Endothelial cell (in vitro differentiated cells): Measurements from ENCODE around the gene CCDC167. TPM values are rescaled to one million over a fixed set of nuclear protein-coding genes. Genes with fewer than 3 reads are reported as not detected.

Experiments
- DNase-seq: peaks from one replicate; pipeline ENCODE4 v3.0.0; 2021; ENCODE audit warnings: low spot score
- H3K27ac Mint-ChIP-seq: one replicate; pipeline ENCODE4 v1.8.0; 2021; ENCODE audit warnings: mixed read lengths, inconsistent platforms; ENCODE audit not compliant: unreplicated experiment
- H3K27me3 Mint-ChIP-seq: one replicate; pipeline ENCODE4 v1.8.0; 2021; ENCODE audit warnings: mild to moderate bottlenecking, moderate library complexity, mixed read lengths, inconsistent platforms; ENCODE audit not compliant: unreplicated experiment
- H3K36me3 Mint-ChIP-seq: one replicate; pipeline ENCODE4 v1.8.0; 2021; ENCODE audit warnings: mild to moderate bottlenecking, low read depth, mixed read lengths, inconsistent platforms; ENCODE audit not compliant: unreplicated experiment
- H3K4me1 Mint-ChIP-seq: one replicate; pipeline ENCODE4 v1.8.0; 2021; ENCODE audit warnings: mild to moderate bottlenecking, mixed read lengths, inconsistent platforms; ENCODE audit not compliant: unreplicated experiment
- H3K4me3 Mint-ChIP-seq: one replicate; pipeline ENCODE4 v1.8.0; 2021; ENCODE audit warnings: mild to moderate bottlenecking, mixed read lengths, inconsistent platforms; ENCODE audit not compliant: unreplicated experiment
- H3K9me3 Mint-ChIP-seq: one replicate; pipeline ENCODE4 v1.8.0; 2021; ENCODE audit warnings: mixed read lengths, inconsistent platforms; ENCODE audit not compliant: unreplicated experiment
- CTCF ChIP-seq: fragments of 200-600 bp; sonication (generic); IDR thresholded peaks from one replicate; pipeline ENCODE4 v1.5.0; 2021; ENCODE audit warnings: antibody characterized with exemption; ENCODE audit not compliant: unreplicated experiment
- total RNA-seq: library from RNA; stranded (reverse); fragmentation: NEBNext Ultra II Directional; extraction: Animal tissue kit (Norgen Biotek cat#: 25700); gene quantifications from one replicate; pipeline ENCODE4 v1.2.1, GENCODE V29; 2021; ENCODE audit not compliant: unreplicated experiment

CCDC167 gene
- total RNA-seq, 1 donor from 2014 or later, result 38.0 TPM

GRCh38 chr6:37477656-37478435, 21.8 kb downstream of the CCDC167 start:
- Mint-ChIP-seq H3K27me3 (peaks cover 1% of the 10 kb centered on the region), H3K27ac (no peak overlapping the region), H3K9me3 (no peaks in the 10 kb centered on the region), H3K36me3 (peaks cover 42% of the 10 kb centered on the region), H3K4me1 (peaks cover 16% of the 10 kb centered on the region), H3K4me3 (no peak overlapping the region)
- TF ChIP-seq CTCF, result no peak
- DNase-seq, result no peak

- DNase-seq, result no peak
- Mint-ChIP-seq H3K27ac (no peak overlapping the region), H3K27me3 (peaks cover 1% of the 10 kb centered on the region), H3K36me3 (peaks cover 38% of the 10 kb centered on the region), H3K4me3 (no peak overlapping the region), H3K9me3 (no peaks in the 10 kb centered on the region), H3K4me1 (peaks cover 13% of the 10 kb centered on the region)
- no peak for TF ChIP-seq CTCF
Measured at GRCh38 chr6:37477191-37477590, 22.5 kb downstream of the CCDC167 start.

- no peak overlapping the region for H3K4me3 Mint-ChIP-seq
- H3K9me3 Mint-ChIP-seq, result no peaks in the 10 kb centered on the region
- H3K36me3 Mint-ChIP-seq, result peaks cover 38% of the 10 kb centered on the region
- H3K4me1 Mint-ChIP-seq, result peaks cover 3% of the 10 kb centered on the region
- no peak for DNase-seq
- peaks cover 1% of the 10 kb centered on the region for H3K27me3 Mint-ChIP-seq
- H3K27ac Mint-ChIP-seq, result no peak overlapping the region
- TF ChIP-seq CTCF, result no peak
Measured at GRCh38 chr6:37474316-37474715, 25.4 kb downstream of the CCDC167 start.

- Mint-ChIP-seq H3K36me3 (peaks cover 38% of the 10 kb centered on the region), H3K9me3 (no peaks in the 10 kb centered on the region), H3K4me3 (no peak overlapping the region), H3K27me3 (peaks cover 1% of the 10 kb centered on the region), H3K27ac (no peak overlapping the region), H3K4me1 (peaks cover 3% of the 10 kb centered on the region)
- TF ChIP-seq CTCF, result no peak
- no peak for DNase-seq
Measured at GRCh38 chr6:37473364-37474095, 26.2 kb downstream of the CCDC167 start.

- Mint-ChIP-seq H3K27ac (no peak overlapping the region), H3K4me3 (no peak overlapping the region), H3K27me3 (no peaks in the 10 kb centered on the region), H3K9me3 (no peaks in the 10 kb centered on the region), H3K4me1 (peaks cover 3% of the 10 kb centered on the region), H3K36me3 (peaks cover 21% of the 10 kb centered on the region)
- TF ChIP-seq CTCF, result no peak
- DNase-seq, result no peak
Measured at GRCh38 chr6:37467718-37468117, 32.0 kb downstream of the CCDC167 start.
